H9 (cell line): ENCODE data around the gene RMDN2. TPM values are rescaled to one million over a fixed set of nuclear protein-coding genes. Genes with fewer than 3 reads are reported as not detected.
A peak's percentile ranks its signal among the peaks of the same experiment; 100 is the strongest.
"Not testable (repeated sequence)": the region's sequence is repeated elsewhere in the genome, so short reads cannot be mapped to it uniquely, and the experiment has no call there.

Source experiments
- DNase-seq: peaks from one replicate; pipeline ENCODE4 v3.0.0-alpha.2; 2017
- H2AFZ ChIP-seq: one replicate; pipeline ENCODE4 v1.6.1; 2013; ENCODE audit warnings: mild to moderate bottlenecking, low read length, control low read depth, moderate library complexity
- H2AK5ac ChIP-seq: 2 replicates; pipeline ENCODE4 v1.6.1; 2013; ENCODE audit warnings: low read length, control low read depth, mixed read lengths; ENCODE audit not compliant: insufficient read length
- H2BK120ac ChIP-seq: one replicate; pipeline ENCODE4 v1.6.1; 2013; ENCODE audit warnings: low read depth, mild to moderate bottlenecking, low read length, control low read depth, inconsistent platforms; ENCODE audit not compliant: poor library complexity, severe bottlenecking
- H2BK12ac ChIP-seq: 2 replicates; pipeline ENCODE4 v1.6.1; 2013; ENCODE audit warnings: low read length, control low read depth, mixed read lengths, low read depth; ENCODE audit not compliant: insufficient read length
- H2BK15ac ChIP-seq: 2 replicates; pipeline ENCODE4 v1.6.1; 2013; ENCODE audit warnings: low read depth, low read length, control low read depth
- H2BK20ac ChIP-seq: one replicate; pipeline ENCODE4 v1.6.1; 2013; ENCODE audit warnings: low read depth, mild to moderate bottlenecking, low read length, control low read depth, inconsistent platforms; ENCODE audit not compliant: poor library complexity, severe bottlenecking
- H2BK5ac ChIP-seq: 2 replicates; pipeline ENCODE4 v1.6.1; 2013; ENCODE audit warnings: low read length, control low read depth, mixed read lengths; ENCODE audit not compliant: insufficient read length
- H3K14ac ChIP-seq: 2 replicates; pipeline ENCODE4 v1.6.1; 2013; ENCODE audit warnings: low read length, control low read depth; ENCODE audit not compliant: insufficient read depth
- H3K18ac ChIP-seq: 2 replicates; pipeline ENCODE4 v1.6.1; 2013; ENCODE audit warnings: low read depth, mild to moderate bottlenecking, mixed read lengths, low read length, control low read depth; ENCODE audit not compliant: insufficient read length
- H3K23ac ChIP-seq: 2 replicates; pipeline ENCODE4 v1.6.1; 2013; ENCODE audit warnings: low read length, control low read depth, mixed read lengths, low read depth; ENCODE audit not compliant: insufficient read length
- H3K23me2 ChIP-seq: 2 replicates; pipeline ENCODE4 v1.6.1; 2013; ENCODE audit warnings: low read depth, mild to moderate bottlenecking, mixed read lengths, low read length, control low read depth; ENCODE audit not compliant: insufficient read length, poor library complexity, severe bottlenecking
- H3K27ac ChIP-seq: 2 replicates; pipeline ENCODE4 v1.5.1; 2013; ENCODE audit warnings: low read length, control low read depth, mixed read lengths, low read depth; ENCODE audit not compliant: insufficient read length
- H3K27me3 ChIP-seq: 2 replicates; pipeline ENCODE4 v1.6.1; 2013; ENCODE audit warnings: low read length, control low read depth, inconsistent platforms; ENCODE audit not compliant: insufficient read depth
- H3K4ac ChIP-seq: 2 replicates; pipeline ENCODE4 v1.6.1; 2013; ENCODE audit warnings: low read depth, mild to moderate bottlenecking, control low read depth, inconsistent platforms, low read length, moderate library complexity
- H3K4me1 ChIP-seq: 2 replicates; pipeline ENCODE4 v1.6.1; 2013; ENCODE audit warnings: low read length, control low read depth, inconsistent platforms; ENCODE audit not compliant: insufficient read depth
- H3K4me2 ChIP-seq: 2 replicates; pipeline ENCODE4 v1.6.1; 2013; ENCODE audit warnings: low read length, control low read depth, mixed read lengths; ENCODE audit not compliant: insufficient read length, insufficient read depth
- H3K56ac ChIP-seq: 2 replicates; pipeline ENCODE4 v1.6.1; 2013; ENCODE audit warnings: low read depth, mild to moderate bottlenecking, mixed read lengths, low read length, control low read depth; ENCODE audit not compliant: insufficient read length
- H3K79me1 ChIP-seq: 2 replicates; pipeline ENCODE4 v1.6.1; 2013; ENCODE audit warnings: low read depth, mild to moderate bottlenecking, moderate library complexity, low read length, control low read depth, inconsistent platforms; ENCODE audit not compliant: insufficient read depth, poor library complexity, severe bottlenecking
- H3K79me2 ChIP-seq: 2 replicates; pipeline ENCODE4 v1.6.1; 2013; ENCODE audit warnings: low read length, control low read depth, inconsistent platforms; ENCODE audit not compliant: insufficient read depth
- H3K9ac ChIP-seq: 2 replicates; pipeline ENCODE4 v1.6.1; 2013; ENCODE audit warnings: low read length, control low read depth, mixed read lengths; ENCODE audit not compliant: insufficient read length; ENCODE audit errors: extremely low read depth
- H3K9me3 ChIP-seq: one replicate; pipeline ENCODE4 v1.6.1; 2013; ENCODE audit warnings: low read depth, low read length, inconsistent platforms; ENCODE audit not compliant: control insufficient read depth
- H3T11ph ChIP-seq: one replicate; pipeline ENCODE4 v1.6.1; 2013; ENCODE audit warnings: mild to moderate bottlenecking, low read length, control low read depth, inconsistent platforms
- H4K20me1 ChIP-seq: one replicate; pipeline ENCODE4 v1.6.1; 2013; ENCODE audit not compliant: control insufficient read depth, insufficient read length, insufficient read depth
- H4K5ac ChIP-seq: 2 replicates; pipeline ENCODE4 v1.6.1; 2013; ENCODE audit warnings: low read depth, mild to moderate bottlenecking, mixed read lengths, low read length, control low read depth; ENCODE audit not compliant: insufficient read length
- H4K8ac ChIP-seq: replicated peaks from 2 replicates; pipeline ENCODE4 v1.6.1; 2013; ENCODE audit warnings: low read length, control low read depth, mixed read lengths, low read depth; ENCODE audit not compliant: insufficient read length
- H4K91ac ChIP-seq: 2 replicates; pipeline ENCODE4 v1.6.1; 2013; ENCODE audit warnings: low read depth, mild to moderate bottlenecking, moderate library complexity, mixed read lengths, low read length, control low read depth; ENCODE audit not compliant: insufficient read length
- H3K27ac Mint-ChIP-seq, 3 experiments: 2 replicates in 2 of 3; 3 replicates in 1 of 3; pipeline ENCODE4 v1.8.0; 2020 to 2021; ENCODE audit warnings: mixed read lengths in 3 of 3, mild to moderate bottlenecking in 1 of 3, moderate library complexity in 1 of 3
- H3K27me3 Mint-ChIP-seq: 2 replicates; pipeline ENCODE4 v1.8.0; 2021; ENCODE audit warnings: low read depth, mild to moderate bottlenecking, moderate library complexity, mixed read lengths
- H3K36me3 Mint-ChIP-seq, 3 experiments: 2 replicates in 2 of 3; 3 replicates in 1 of 3; pipeline ENCODE4 v1.8.0; 2020 to 2021; ENCODE audit warnings: low read depth in 3 of 3, mixed read lengths in 3 of 3; ENCODE audit not compliant: insufficient read depth in 1 of 3
- H3K4me1 Mint-ChIP-seq, 2 experiments: 2 replicates each; pipeline ENCODE4 v1.8.0; 2020; ENCODE audit warnings: mixed read lengths in 2 of 2
- H3K4me3 Mint-ChIP-seq, 2 experiments: 2 replicates in 1 of 2; 3 replicates in 1 of 2; pipeline ENCODE4 v1.8.0; 2020 to 2021; ENCODE audit warnings: mild to moderate bottlenecking in 2 of 2, mixed read lengths in 2 of 2, moderate library complexity in 1 of 2
- H3K9me3 Mint-ChIP-seq, 2 experiments: 2 replicates in 1 of 2; 3 replicates in 1 of 2; pipeline ENCODE4 v1.8.0; 2020; ENCODE audit warnings: mild to moderate bottlenecking in 2 of 2, mixed read lengths in 2 of 2, moderate library complexity in 1 of 2
- WGBS: extraction: QIAGEN DNeasy Blood & Tissue Kit; methylation state at CpG from one replicate; pipeline ENCODE4 v1.1.7; 2013; ENCODE audit warnings: missing lambda C conversion rate, low lambda C conversion rate, mixed read lengths; ENCODE audit not compliant: insufficient read length; ENCODE audit errors: extremely low coverage; 5-methylcytosine and 5-hydroxymethylcytosine counted together
- total RNA-seq: library from RNA; stranded (reverse); gene quantifications from 2 replicates; pipeline ENCODE4 v1.2.1, GENCODE V29; 2021
- TF ChIP-seq, protein P1 (sequence below): fragments of 200-600 bp; sonication (generic); conservative IDR thresholded peaks from 3 replicates; pipeline ENCODE4 v1.8.0; 2021; ENCODE audit warnings: antibody characterized with exemption, mild to moderate bottlenecking

The RMDN2 gene
- total RNA-seq, 1 experiment from 2014 or later: 2.8 TPM

DNA sequence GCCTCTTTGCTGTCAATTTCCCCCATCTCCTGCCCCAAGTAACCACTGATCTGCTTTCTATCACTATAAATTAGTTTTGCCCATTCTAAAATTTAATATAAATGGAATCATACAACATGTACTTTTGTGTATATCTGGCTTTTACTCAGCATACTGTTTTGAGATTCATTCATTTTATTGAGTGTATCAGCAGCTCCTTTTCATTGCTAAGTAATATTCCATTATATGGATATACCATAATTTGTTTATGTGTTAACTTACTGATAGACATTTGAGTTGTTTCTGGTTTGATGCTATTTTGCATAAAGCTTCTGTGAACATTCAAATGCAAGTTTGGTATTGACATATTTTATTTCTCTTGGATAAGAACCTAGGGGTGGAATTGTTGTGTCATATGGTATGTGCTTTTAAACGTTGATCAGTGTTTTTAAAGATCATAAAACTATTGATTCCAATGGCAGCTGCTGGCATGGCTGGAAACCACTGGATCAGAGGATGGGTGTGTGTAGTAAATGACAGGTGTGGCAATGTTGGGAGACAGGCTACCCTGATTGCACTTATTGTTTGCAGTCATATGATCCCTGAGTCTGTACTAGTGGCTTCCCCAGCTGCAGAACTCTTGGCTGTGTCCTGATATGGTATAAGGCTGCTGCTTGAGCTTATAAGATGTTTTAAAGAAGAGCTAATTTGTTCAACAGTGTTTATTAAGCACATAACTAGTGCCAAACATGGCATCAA lies 75.6 kb downstream of the RMDN2 start:
- Histone ChIP-seq H4K20me1 (no peaks in the 10 kb centered on the region), H3T11ph (no peak overlapping the region), H3K4me1 (no peaks in the 10 kb centered on the region), H3K9me3 (no peaks in the 10 kb centered on the region), H3K18ac (no peak overlapping the region), H3K9ac (no peak overlapping the region), H3K4me2 (no peak overlapping the region), H3K56ac (no peak overlapping the region), H3K79me1 (no peaks in the 10 kb centered on the region), H2BK20ac (no peak overlapping the region), H4K91ac (no peak overlapping the region), H2AK5ac (no peak overlapping the region), H2BK12ac (no peak overlapping the region), H3K4ac (no peak overlapping the region), H2AFZ (no peak overlapping the region), H3K79me2 (no peaks in the 10 kb centered on the region), H4K8ac (no peak overlapping the region), H3K23me2 (no peaks in the 10 kb centered on the region), H3K27me3 (no peaks in the 10 kb centered on the region), H2BK120ac (no peak overlapping the region), H3K27ac (no peak overlapping the region), H4K5ac (no peak overlapping the region), H2BK5ac (no peak overlapping the region), H3K23ac (no peak overlapping the region), H3K14ac (no peak overlapping the region), H2BK15ac (no peak overlapping the region)
- Mint-ChIP-seq H3K36me3 (peaks cover 0 to 7% (median 3%) of the 10 kb centered on the region in 3 experiments; a peak in 2 of 7 replicates), H3K4me1 (no peaks in the 10 kb centered on the region), H3K27ac (no peak overlapping the region), H3K4me3 (no peak overlapping the region), H3K9me3 (peaks cover 9% of the 10 kb centered on the region in 2 experiments; a peak in 4 of 5 replicates), H3K27me3 (no peaks in the 10 kb centered on the region; the same call in 1 of the 2 replicates)
- WGBS: no CpG with 5 or more reads among the region's 1 CpG
- DNase-seq: no peak
- TF ChIP-seq, protein P1, sequence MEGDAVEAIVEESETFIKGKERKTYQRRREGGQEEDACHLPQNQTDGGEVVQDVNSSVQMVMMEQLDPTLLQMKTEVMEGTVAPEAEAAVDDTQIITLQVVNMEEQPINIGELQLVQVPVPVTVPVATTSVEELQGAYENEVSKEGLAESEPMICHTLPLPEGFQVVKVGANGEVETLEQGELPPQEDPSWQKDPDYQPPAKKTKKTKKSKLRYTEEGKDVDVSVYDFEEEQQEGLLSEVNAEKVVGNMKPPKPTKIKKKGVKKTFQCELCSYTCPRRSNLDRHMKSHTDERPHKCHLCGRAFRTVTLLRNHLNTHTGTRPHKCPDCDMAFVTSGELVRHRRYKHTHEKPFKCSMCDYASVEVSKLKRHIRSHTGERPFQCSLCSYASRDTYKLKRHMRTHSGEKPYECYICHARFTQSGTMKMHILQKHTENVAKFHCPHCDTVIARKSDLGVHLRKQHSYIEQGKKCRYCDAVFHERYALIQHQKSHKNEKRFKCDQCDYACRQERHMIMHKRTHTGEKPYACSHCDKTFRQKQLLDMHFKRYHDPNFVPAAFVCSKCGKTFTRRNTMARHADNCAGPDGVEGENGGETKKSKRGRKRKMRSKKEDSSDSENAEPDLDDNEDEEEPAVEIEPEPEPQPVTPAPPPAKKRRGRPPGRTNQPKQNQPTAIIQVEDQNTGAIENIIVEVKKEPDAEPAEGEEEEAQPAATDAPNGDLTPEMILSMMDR: no peak

GRCh38 chr2:38010187-38010586 lies 85.1 kb downstream of the RMDN2 start:
- not testable (repeated sequence) for H3K9me3 ChIP-seq, H3K79me1 ChIP-seq, H2AK5ac ChIP-seq, H2BK5ac ChIP-seq, H3T11ph ChIP-seq, H4K8ac ChIP-seq, H4K20me1 ChIP-seq, H3K4me2 ChIP-seq, H3K4me1 Mint-ChIP-seq, H3K4ac ChIP-seq, H3K9ac ChIP-seq, H2BK12ac ChIP-seq, H3K4me3 Mint-ChIP-seq, H3K79me2 ChIP-seq, H3K4me1 ChIP-seq, H3K27me3 ChIP-seq, H3K27ac Mint-ChIP-seq, H4K5ac ChIP-seq, H2AFZ ChIP-seq, H3K27ac ChIP-seq, H3K27me3 Mint-ChIP-seq, H2BK120ac ChIP-seq, H4K91ac ChIP-seq, H3K56ac ChIP-seq, H2BK15ac ChIP-seq, H3K23me2 ChIP-seq, H3K18ac ChIP-seq, H3K23ac ChIP-seq, H3K14ac ChIP-seq, H2BK20ac ChIP-seq
- peak; percentile 77 for DNase-seq
- peaks cover 10 to 27% (median 15%) of the 10 kb centered on the region in 3 experiments for H3K36me3 Mint-ChIP-seq
- peaks cover 12 to 16% of the 10 kb centered on the region in 2 experiments for H3K9me3 Mint-ChIP-seq
- WGBS: no CpG with 5 or more reads among the region's 6 CpGs
